Keratinocyte (primary cell): Measurements from ENCODE around the gene DSCAML1. TPM values are rescaled to one million over a fixed set of nuclear protein-coding genes. Genes with fewer than 3 reads are reported as not detected.

ENCODE experiments used
- DNase-seq: peaks from one replicate; pipeline ENCODE4 v3.0.0-alpha.2; 2011; ENCODE audit warnings: low read depth, missing footprints, low spot score
- FAIRE-seq: peaks from 2 replicates; lab custom pipeline; 2011; peaks lifted over from hg19 to GRCh38; lab: Jason Lieb, UNC
- H2AFZ ChIP-seq: 2 replicates; pipeline ENCODE4 v1.6.0; 2012; ENCODE audit warnings: low read length, control low read depth, inconsistent platforms; ENCODE audit not compliant: control insufficient read depth
- H3K27ac ChIP-seq: 2 replicates; pipeline ENCODE4 v1.5.1; 2011; ENCODE audit warnings: low read length; ENCODE audit not compliant: control insufficient read depth, insufficient read depth
- H3K27me3 ChIP-seq: 3 replicates; pipeline ENCODE4 v1.6.0; 2011; ENCODE audit warnings: low read length; ENCODE audit not compliant: control insufficient read depth, insufficient read depth; ENCODE audit errors: extremely low read depth
- H3K36me3 ChIP-seq, 2 experiments: 2 replicates in 1 of 2; 3 replicates in 1 of 2; pipeline ENCODE4 v1.5.1; 2011; ENCODE audit warnings: low read length in 2 of 2, mild to moderate bottlenecking in 1 of 2; ENCODE audit not compliant: control insufficient read depth in 2 of 2, insufficient read depth in 2 of 2; ENCODE audit errors: extremely low read depth in 1 of 2
- H3K4me1 ChIP-seq: 3 replicates; pipeline ENCODE4 v1.5.1; 2011; ENCODE audit warnings: low read length; ENCODE audit not compliant: control insufficient read depth, insufficient read depth; ENCODE audit errors: extremely low read depth
- H3K4me2 ChIP-seq: 3 replicates; pipeline ENCODE4 v1.6.0; 2011; ENCODE audit warnings: low read depth, low read length; ENCODE audit not compliant: control insufficient read depth, insufficient read depth; ENCODE audit errors: extremely low read depth
- H3K4me3 ChIP-seq, 3 experiments: fragments of 200-600 bp in 1 of 3; sonication (generic) in 1 of 3; 2 replicates in 2 of 3; 3 replicates in 1 of 3; pipeline ENCODE4 v1.5.1; 2011 to 2016; ENCODE audit warnings: low read length in 3 of 3, mild to moderate bottlenecking in 3 of 3, control low read depth in 2 of 3, inconsistent platforms in 1 of 3, low read depth in 1 of 3, mixed read lengths in 1 of 3, mixed run types in 1 of 3, moderate library complexity in 1 of 3; ENCODE audit not compliant: control insufficient read depth in 2 of 3, insufficient read depth in 2 of 3; ENCODE audit errors: extremely low read depth in 1 of 3
- H3K79me2 ChIP-seq: 2 replicates; pipeline ENCODE4 v1.6.0; 2012; ENCODE audit warnings: low read length; ENCODE audit not compliant: control insufficient read depth, insufficient read depth
- H3K9ac ChIP-seq: 3 replicates; pipeline ENCODE4 v1.6.0; 2011; ENCODE audit warnings: low read length; ENCODE audit not compliant: control insufficient read depth, insufficient read depth; ENCODE audit errors: extremely low read depth
- H3K9me1 ChIP-seq: 3 replicates; pipeline ENCODE4 v1.6.0; 2011; ENCODE audit warnings: low read length; ENCODE audit not compliant: control insufficient read depth, insufficient read depth; ENCODE audit errors: extremely low read depth
- H3K9me3 ChIP-seq: 2 replicates; pipeline ENCODE4 v1.5.1; 2012; ENCODE audit warnings: low read depth, low read length; ENCODE audit not compliant: control insufficient read depth
- H4K20me1 ChIP-seq: 3 replicates; pipeline ENCODE4 v1.6.0; 2011; ENCODE audit warnings: low read length; ENCODE audit not compliant: control insufficient read depth, insufficient read depth; ENCODE audit errors: extremely low read depth
- CTCF ChIP-seq, 3 experiments: IDR thresholded peaks in 1 of 3; conservative IDR thresholded peaks in 1 of 3; optimal IDR thresholded peaks in 1 of 3; 2 replicates in 2 of 3; 3 replicates in 1 of 3; pipeline versions ENCODE3 to v1.5.1; 2011; ENCODE audit warnings: low read length in 3 of 3, mild to moderate bottlenecking in 3 of 3, moderate library complexity in 2 of 3, control low read depth in 1 of 3, inconsistent platforms in 1 of 3; ENCODE audit not compliant: insufficient read depth in 2 of 3; ENCODE audit errors: extremely low read depth in 1 of 3
- EZH2 ChIP-seq: IDR thresholded peaks from one replicate; pipeline ENCODE4 v1.6.1; 2012; ENCODE audit warnings: inconsistent platforms, mild to moderate bottlenecking, low read length, moderate library complexity
- dilution Hi-C: fragments of 300-500 bp; cut with MboI; formaldehyde crosslinking; loops from one replicate; pipeline ENCODE4 v1.7.0; 2020; ENCODE audit warnings: low sequenced_read_pairs; ENCODE audit not compliant: extremely low pct_ligation_motif_present
- polyA plus RNA-seq, 5 experiments: library from polyadenylated mRNA; depleted of rRNA in 3 of 5; stranded (reverse) in 3 of 5; stranded (forward) in 1 of 5; unstranded in 1 of 5; fragments of >200 nt; gene quantifications; 1 replicate in 1 of 5; 2 replicates in 3 of 5; 3 replicates in 1 of 5; pipeline versions ENCODE4 v1.2.1 to v1.2.3, GENCODE V29; 2011 to 2012; ENCODE audit warnings: missing spikeins in 2 of 5, low read depth in 1 of 5, low replicate concordance in 1 of 5

DSCAML1 gene
- polyA plus RNA-seq, 1 donor (not counting 4 experiments of a cell fraction or from before 2014, with no cell fraction given) = not detected

- Histone ChIP-seq H3K9me1 (no peaks in the 10 kb centered on the region), H3K27ac (no peak overlapping the region), H3K9ac (no peak overlapping the region), H3K4me2 (no peak overlapping the region), H3K4me1 (no peaks in the 10 kb centered on the region), H3K27me3 (peaks cover 13% of the 10 kb centered on the region), H3K79me2 (no peaks in the 10 kb centered on the region), H3K9me3 (no peaks in the 10 kb centered on the region), H3K36me3 (no peaks in the 10 kb centered on the region), H3K4me3 (no peak overlapping the region), H2AFZ (no peak overlapping the region), H4K20me1 (peaks cover 2% of the 10 kb centered on the region)
- FAIRE-seq (no peak), DNase-seq (no peak)
- dilution Hi-C loops = no loop called here
- TF ChIP-seq CTCF (optimal IDR thresholded peaks at IDR 0.05 in 1 of 3, IDR thresholded peaks at IDR 0.05 in 1 of 3, conservative IDR thresholded peaks at IDR 0.05 in 1 of 3; ENCODE audit: extremely low read depth in 1 of 3, insufficient read depth in 2 of 3, low read length in 3 of 3) = no peak
- no peak for TF ChIP-seq EZH2
Observed at GRCh38 chr11:117498791-117499190, 298.2 kb downstream of the DSCAML1 start.

GRCh38 chr11:117497206-117497951, 299.6 kb downstream of the DSCAML1 start:
- Histone ChIP-seq H3K27ac (no peak overlapping the region), H2AFZ (no peak overlapping the region), H3K79me2 (no peaks in the 10 kb centered on the region), H3K27me3 (peaks cover 6% of the 10 kb centered on the region), H3K36me3 (no peaks in the 10 kb centered on the region), H3K9ac (no peak overlapping the region), H3K4me2 (no peak overlapping the region), H3K4me1 (no peaks in the 10 kb centered on the region), H3K9me1 (no peaks in the 10 kb centered on the region), H3K4me3 (no peak overlapping the region), H4K20me1 (peaks cover 2% of the 10 kb centered on the region), H3K9me3 (no peaks in the 10 kb centered on the region)
- FAIRE-seq = no peak
- DNase-seq = no peak
- dilution Hi-C loops = no loop called here
- TF ChIP-seq CTCF (optimal IDR thresholded peaks at IDR 0.05 in 1 of 3, IDR thresholded peaks at IDR 0.05 in 1 of 3, conservative IDR thresholded peaks at IDR 0.05 in 1 of 3; ENCODE audit: extremely low read depth in 1 of 3, insufficient read depth in 2 of 3, low read length in 3 of 3) (no peak), EZH2 (no peak)
